Measurements from ENCODE around the gene IRF3.
A peak's percentile ranks its signal among the peaks of the same experiment; 100 is the strongest.

Gene IRF3

DNA sequence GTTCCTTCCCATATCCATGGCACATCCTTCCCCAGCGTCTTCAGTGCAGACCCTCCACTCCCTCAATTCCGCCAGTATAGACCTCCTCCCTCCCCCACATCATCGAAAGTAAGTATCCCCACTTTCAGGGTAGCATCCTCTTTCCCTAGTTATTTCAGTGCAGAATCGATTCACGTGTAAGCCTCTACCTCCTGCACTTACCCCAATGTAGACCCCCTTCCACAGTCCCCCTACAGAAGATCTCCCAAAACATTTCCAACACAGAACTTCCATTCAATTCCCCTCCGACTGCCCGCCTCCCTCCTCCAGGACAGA, 664 bp downstream of the IRF3 start:
- no peak overlapping the region for H3K27ac ChIP-seq (ENCODE audit: low read length)
- H3K4me3 ChIP-seq (ENCODE audit: low read length) = peak overlapping the region; percentile 92
- no peak for DNase-seq (ENCODE audit: low read depth, low spot score)
- no CpG with 5 or more reads among the region's 7 CpGs for WGBS (ENCODE audit: insufficient coverage, insufficient read length)
- no peaks in the 10 kb centered on the region for H3K4me1 ChIP-seq (ENCODE audit: control insufficient read depth, insufficient read depth, low read length)
- H3K9me3 ChIP-seq (ENCODE audit: control insufficient read depth, insufficient read depth, low read length) = no peaks in the 10 kb centered on the region
- no peaks in the 10 kb centered on the region for H3K27me3 ChIP-seq (ENCODE audit: control insufficient read depth, insufficient read depth, low read length)
- H3K36me3 ChIP-seq (ENCODE audit: control insufficient read depth, insufficient read depth, low read length) = peaks cover 34% of the 10 kb centered on the region

DNA sequence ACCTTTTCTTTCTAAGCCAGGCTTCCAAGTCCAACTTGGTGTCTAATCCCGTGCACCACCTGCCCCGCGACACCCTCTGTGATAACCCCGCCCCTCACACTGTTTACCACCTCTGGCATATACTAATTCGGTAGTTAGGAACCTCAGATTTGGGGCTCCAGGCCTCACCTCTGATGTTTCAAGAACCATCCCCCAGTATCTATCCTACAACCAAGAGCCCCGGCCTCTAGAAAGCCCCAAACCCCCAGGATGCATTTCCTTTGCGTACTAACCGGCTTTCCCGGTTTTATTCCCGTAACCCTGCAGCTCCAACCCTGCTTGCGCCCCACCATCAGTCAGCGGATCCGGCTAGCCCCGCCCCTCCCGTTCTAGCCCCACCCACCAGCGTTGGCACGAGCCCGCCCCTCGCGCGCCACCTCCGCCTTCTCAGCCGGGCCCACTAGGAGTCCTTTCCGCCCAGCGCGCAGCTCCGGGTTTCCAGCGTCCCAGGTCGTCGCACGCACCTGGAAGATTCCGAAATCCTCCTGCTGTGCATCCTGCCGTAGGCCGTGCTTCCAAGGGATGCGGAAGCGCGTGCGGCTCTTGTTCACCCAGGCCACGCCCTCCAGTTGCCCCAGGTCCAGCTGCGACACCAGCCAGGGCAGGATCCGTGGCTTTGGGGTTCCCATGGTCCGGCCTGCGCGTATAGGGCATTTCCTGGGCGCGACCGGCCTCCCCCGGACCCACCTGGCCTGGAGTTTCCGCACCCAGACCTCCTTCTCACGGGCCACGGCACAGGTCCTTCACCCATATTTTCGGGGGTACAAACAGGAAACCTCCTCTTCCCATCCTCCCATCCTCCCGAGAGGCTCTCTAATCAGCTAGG, 1.3 kb downstream of the IRF3 start:
- peaks cover 37% of the 10 kb centered on the region for H3K36me3 ChIP-seq (ENCODE audit: control insufficient read depth, insufficient read depth, low read length)
- no CpG with 5 or more reads among the region's 53 CpGs for WGBS (ENCODE audit: insufficient coverage, insufficient read length)

DNA sequence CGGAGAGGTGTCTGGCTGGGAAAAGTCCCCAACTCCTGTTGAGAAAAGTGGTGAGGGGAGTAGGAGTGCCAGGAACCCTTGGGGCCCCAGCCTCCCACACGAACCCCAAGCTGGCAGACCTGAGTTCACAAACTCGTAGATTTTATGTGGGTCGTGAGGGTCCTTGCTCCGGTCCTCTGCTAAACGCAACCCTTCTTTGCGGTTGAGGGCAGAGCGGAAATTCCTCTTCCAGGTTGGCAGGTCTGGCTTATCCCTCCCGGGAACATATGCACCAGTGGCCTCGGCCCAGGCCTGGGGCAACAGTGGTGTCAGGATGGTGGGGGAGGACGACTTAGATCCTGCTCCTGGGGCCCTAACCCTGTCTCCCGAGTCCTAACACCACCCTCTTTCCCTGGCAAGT, 2.4 kb downstream of the IRF3 start:
- peaks cover 42% of the 10 kb centered on the region for H3K36me3 ChIP-seq (ENCODE audit: control insufficient read depth, insufficient read depth, low read length)
- no CpG with 5 or more reads among the region's 12 CpGs for WGBS (ENCODE audit: insufficient coverage, insufficient read length)
- DNase-seq (ENCODE audit: low read depth, low spot score) = no peak
- no peak overlapping the region for H3K27ac ChIP-seq (ENCODE audit: low read length)
- H3K27me3 ChIP-seq (ENCODE audit: control insufficient read depth, insufficient read depth, low read length) = no peaks in the 10 kb centered on the region
- H3K4me1 ChIP-seq (ENCODE audit: control insufficient read depth, insufficient read depth, low read length) = no peaks in the 10 kb centered on the region
- no peaks in the 10 kb centered on the region for H3K9me3 ChIP-seq (ENCODE audit: control insufficient read depth, insufficient read depth, low read length)
- no peak overlapping the region for H3K4me3 ChIP-seq (ENCODE audit: low read length)

More for the DNA sequence above, 1.3 kb downstream of the IRF3 start:
- DNase-seq (ENCODE audit: low read depth, low spot score) = no peak
- Histone ChIP-seq H3K4me1 (ENCODE audit: control insufficient read depth, insufficient read depth, low read length) (no peaks in the 10 kb centered on the region), H3K27ac (ENCODE audit: low read length) (no peak overlapping the region), H3K27me3 (ENCODE audit: control insufficient read depth, insufficient read depth, low read length) (no peaks in the 10 kb centered on the region), H3K4me3 (ENCODE audit: low read length) (peak overlapping the region; percentile 92; the same call in 1 of the 2 replicates), H3K9me3 (ENCODE audit: control insufficient read depth, insufficient read depth, low read length) (no peaks in the 10 kb centered on the region)

DNA sequence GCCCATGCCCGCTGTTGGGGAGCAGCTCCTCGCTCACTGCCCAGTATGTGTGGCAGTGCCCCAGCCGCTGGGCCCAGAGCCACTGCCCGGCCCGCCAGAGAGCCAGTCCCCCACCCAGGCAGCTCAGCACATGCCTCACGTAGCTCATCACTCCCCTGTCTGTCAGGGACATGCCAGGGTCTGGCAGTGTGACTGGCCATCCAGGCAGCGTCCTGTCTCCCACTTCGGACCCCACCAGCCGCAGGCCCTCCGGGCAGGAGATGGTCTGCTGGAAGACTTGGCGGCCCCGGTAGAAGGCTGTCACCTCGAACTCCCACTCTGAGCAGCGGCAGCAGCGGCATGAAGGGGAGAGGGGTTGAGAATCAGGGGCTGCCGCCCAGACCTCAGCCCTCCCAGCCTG, 3.6 kb downstream of the IRF3 start:
- WGBS (ENCODE audit: insufficient coverage, insufficient read length) = no CpG with 5 or more reads among the region's 16 CpGs
- no peak overlapping the region for H3K4me3 ChIP-seq (ENCODE audit: low read length)
- H3K36me3 ChIP-seq (ENCODE audit: control insufficient read depth, insufficient read depth, low read length) = peaks cover 49% of the 10 kb centered on the region
- DNase-seq (ENCODE audit: low read depth, low spot score) = no peak
- H3K27ac ChIP-seq (ENCODE audit: low read length) = no peak overlapping the region
- no peaks in the 10 kb centered on the region for H3K27me3 ChIP-seq (ENCODE audit: control insufficient read depth, insufficient read depth, low read length)
- no peaks in the 10 kb centered on the region for H3K4me1 ChIP-seq (ENCODE audit: control insufficient read depth, insufficient read depth, low read length)
- no peaks in the 10 kb centered on the region for H3K9me3 ChIP-seq (ENCODE audit: control insufficient read depth, insufficient read depth, low read length)

DNA sequence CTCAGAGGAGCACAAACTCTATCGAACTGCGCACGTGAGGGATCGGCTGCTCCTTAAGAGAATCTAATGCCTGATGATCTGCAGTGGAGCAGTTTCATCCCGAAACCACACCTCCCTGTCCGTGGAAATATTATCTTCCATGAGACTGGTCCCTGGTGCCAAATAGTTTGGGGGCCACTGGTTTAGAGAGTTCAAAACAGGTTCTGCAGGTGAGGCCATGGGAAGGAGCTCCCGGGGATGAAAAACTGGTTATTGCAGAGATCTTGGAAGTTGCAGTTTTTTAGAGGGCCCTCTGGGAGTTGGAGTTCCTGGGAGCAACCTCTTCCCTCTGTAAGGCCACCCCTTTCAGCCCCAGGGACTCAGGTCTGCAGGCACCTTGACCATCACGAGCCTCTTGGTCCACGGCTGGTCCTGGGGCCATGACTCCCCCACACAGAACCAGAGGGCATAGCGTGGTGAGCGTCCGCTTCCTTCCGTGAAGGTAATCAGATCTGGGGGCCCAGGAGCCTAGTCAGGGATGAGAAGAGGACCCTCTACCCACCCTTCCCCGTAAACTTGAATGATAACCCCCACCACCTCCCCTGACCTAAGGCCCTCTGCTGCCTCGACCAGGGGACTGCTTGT, 5.2 kb downstream of the IRF3 start:
- Histone ChIP-seq H3K4me1 (ENCODE audit: control insufficient read depth, insufficient read depth, low read length) (no peaks in the 10 kb centered on the region; the same call in 1 of the 2 replicates), H3K27ac (ENCODE audit: low read length) (no peak overlapping the region), H3K36me3 (ENCODE audit: control insufficient read depth, insufficient read depth, low read length) (peaks cover 54% of the 10 kb centered on the region), H3K4me3 (ENCODE audit: low read length) (no peak overlapping the region), H3K9me3 (ENCODE audit: control insufficient read depth, insufficient read depth, low read length) (no peaks in the 10 kb centered on the region), H3K27me3 (ENCODE audit: control insufficient read depth, insufficient read depth, low read length) (no peaks in the 10 kb centered on the region)
- WGBS (ENCODE audit: insufficient coverage, insufficient read length) = no CpG with 5 or more reads among the region's 15 CpGs
- no peak for DNase-seq (ENCODE audit: low read depth, low spot score)

DNA sequence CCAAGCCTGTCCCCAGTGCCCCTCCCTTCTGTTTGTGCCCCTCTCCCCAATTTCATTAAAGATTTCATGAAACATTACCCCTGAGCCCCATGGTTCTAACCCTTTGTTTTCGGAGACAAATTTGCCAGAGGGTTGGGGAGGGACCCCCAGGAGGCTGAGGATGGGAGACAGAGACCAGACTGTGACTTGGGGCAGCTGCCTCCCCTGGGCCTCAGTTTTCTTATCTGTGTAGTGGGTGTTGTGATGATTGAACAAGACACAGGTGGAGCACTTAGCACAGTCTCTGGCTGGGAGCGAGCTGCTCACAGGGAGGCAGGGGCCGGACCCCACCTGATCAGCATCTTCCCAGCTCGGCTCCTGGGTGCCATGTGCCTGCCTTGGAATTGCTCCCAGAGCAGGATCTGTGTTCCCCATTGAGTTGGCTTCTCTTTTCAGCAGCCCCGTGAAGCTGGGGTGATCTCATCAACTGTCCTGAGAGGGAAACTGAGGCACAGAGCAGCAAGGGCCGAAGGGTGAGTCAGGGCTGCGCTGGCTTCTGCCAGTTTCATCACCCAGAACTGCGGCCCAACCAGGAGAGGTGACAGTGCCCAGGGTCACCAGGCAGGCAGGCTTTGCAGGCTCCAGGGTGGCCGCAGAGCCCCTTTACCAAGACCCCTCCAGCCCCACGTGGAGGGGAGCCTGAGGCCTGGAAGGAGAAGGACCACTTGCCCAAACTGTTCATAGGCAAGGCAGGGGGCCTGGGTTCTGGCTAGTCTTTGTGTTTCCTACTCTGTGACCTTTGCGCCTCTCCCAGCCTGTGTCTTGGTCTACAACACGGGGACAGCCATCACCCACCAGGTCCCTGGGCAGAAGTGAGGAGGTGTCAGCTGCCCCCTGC, 6.9 kb downstream of the IRF3 start:
- WGBS (ENCODE audit: insufficient coverage, insufficient read length) = no CpG with 5 or more reads among the region's 12 CpGs
- Histone ChIP-seq H3K27me3 (ENCODE audit: control insufficient read depth, insufficient read depth, low read length) (no peaks in the 10 kb centered on the region), H3K36me3 (ENCODE audit: control insufficient read depth, insufficient read depth, low read length) (peaks cover 57% of the 10 kb centered on the region), H3K9me3 (ENCODE audit: control insufficient read depth, insufficient read depth, low read length) (no peaks in the 10 kb centered on the region), H3K27ac (ENCODE audit: low read length) (no peak overlapping the region), H3K4me3 (ENCODE audit: low read length) (no peak overlapping the region), H3K4me1 (ENCODE audit: control insufficient read depth, insufficient read depth, low read length) (no peaks in the 10 kb centered on the region; the same call in 1 of the 2 replicates)
- no peak for DNase-seq (ENCODE audit: low read depth, low spot score)

DNA sequence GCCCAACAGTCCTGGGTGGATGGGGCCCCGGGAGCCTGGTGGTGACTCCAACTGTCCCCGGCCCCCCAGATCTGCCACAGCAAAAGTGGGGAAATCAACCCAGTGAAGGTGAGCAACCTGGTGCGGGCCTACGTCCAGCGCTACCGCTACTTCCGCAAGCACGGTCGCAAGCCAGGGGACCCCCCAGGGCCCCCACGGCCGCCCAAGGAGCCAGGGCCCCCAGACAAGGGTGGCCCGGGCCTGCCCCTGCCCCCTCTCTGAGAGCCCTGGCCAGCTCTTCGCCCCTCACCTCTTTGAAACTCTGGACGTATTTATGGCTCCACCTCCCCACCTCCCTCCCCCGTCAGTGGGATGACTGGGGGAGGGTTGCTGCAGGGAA, 7.5 kb downstream of the IRF3 start:
- H3K4me1 ChIP-seq (ENCODE audit: control insufficient read depth, insufficient read depth, low read length) = no peaks in the 10 kb centered on the region; the same call in 1 of the 2 replicates
- H3K4me3 ChIP-seq (ENCODE audit: low read length) = no peak overlapping the region
- H3K27me3 ChIP-seq (ENCODE audit: control insufficient read depth, insufficient read depth, low read length) = no peaks in the 10 kb centered on the region
- no peak for DNase-seq (ENCODE audit: low read depth, low spot score)
- H3K27ac ChIP-seq (ENCODE audit: low read length) = no peak overlapping the region
- peaks cover 59% of the 10 kb centered on the region for H3K36me3 ChIP-seq (ENCODE audit: control insufficient read depth, insufficient read depth, low read length)
- WGBS (ENCODE audit: insufficient coverage, insufficient read length) = no CpG with 5 or more reads among the region's 15 CpGs
- no peaks in the 10 kb centered on the region for H3K9me3 ChIP-seq (ENCODE audit: control insufficient read depth, insufficient read depth, low read length)

DNA sequence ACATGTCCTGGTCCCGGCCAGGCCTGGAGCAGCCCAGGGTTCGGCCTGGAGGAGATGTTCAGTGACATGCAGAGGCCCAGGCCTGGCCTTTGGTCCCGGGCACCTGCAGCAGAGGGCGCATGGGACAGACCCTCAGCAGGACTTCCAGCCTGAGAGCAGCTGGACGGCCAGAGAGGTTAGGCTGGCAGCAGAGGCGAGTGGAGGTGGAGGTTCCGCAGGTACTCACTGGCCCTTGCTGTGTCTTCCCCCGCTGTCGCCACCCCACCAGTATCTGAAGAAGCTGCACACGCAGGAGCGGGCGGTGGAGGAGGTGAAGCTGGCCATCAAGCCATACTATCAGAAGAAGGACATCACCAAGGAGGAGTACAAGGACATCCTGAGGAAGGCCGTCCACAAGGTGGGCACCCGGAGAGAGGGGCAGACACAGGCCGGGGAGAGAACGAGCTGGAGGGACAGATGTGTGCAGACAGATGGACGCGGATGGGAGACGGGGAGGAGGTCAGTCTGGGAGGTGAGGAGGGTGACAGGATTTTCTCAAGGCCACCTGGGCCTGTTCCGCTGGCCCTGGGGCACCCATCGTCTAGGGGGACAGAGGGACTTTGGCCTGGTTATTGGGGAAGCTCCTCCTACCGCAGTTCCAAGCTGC, 8.0 kb downstream of the IRF3 start:
- no peak overlapping the region for H3K27ac ChIP-seq (ENCODE audit: low read length)
- WGBS (ENCODE audit: insufficient coverage, insufficient read length) = no CpG with 5 or more reads among the region's 22 CpGs
- H3K4me3 ChIP-seq (ENCODE audit: low read length) = no peak overlapping the region
- H3K9me3 ChIP-seq (ENCODE audit: control insufficient read depth, insufficient read depth, low read length) = no peaks in the 10 kb centered on the region
- H3K4me1 ChIP-seq (ENCODE audit: control insufficient read depth, insufficient read depth, low read length) = no peaks in the 10 kb centered on the region; the same call in 1 of the 2 replicates
- peaks cover 57% of the 10 kb centered on the region for H3K36me3 ChIP-seq (ENCODE audit: control insufficient read depth, insufficient read depth, low read length)
- no peak for DNase-seq (ENCODE audit: low read depth, low spot score)
- no peaks in the 10 kb centered on the region for H3K27me3 ChIP-seq (ENCODE audit: control insufficient read depth, insufficient read depth, low read length)

DNA sequence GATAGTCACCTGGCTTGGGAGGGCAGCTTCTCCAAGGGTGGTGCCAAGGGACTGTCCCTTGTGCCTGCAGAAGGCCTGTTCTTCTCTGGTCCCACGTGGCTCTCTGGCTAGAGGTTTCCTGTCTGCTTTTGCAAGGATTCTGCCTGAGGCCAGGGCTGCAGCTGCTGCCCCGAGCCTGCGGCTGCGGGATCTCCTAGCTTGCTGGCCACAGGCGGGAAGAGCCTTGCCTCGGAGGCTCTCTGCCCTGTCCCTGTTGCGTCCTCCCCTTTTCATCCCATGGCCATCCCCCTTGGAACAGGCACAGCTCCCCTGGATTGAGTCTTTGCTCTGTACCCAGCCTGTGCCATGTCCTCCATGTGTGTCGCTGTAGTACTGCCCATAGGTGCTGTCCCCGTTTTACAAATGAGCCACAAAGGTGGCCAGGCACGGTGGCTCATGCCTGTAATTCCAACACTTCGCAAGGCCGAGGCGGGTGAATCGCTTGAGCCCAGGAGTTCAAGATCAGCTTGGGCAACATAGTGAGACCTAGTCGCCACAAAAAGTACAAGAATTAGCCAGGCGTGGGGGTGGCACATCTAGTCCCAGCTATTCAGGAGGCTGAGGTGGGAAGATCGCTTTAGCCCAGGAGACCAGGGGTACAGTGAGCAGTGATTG, 9.1 kb downstream of the IRF3 start:
- H3K4me1 ChIP-seq (ENCODE audit: control insufficient read depth, insufficient read depth, low read length) = no peaks in the 10 kb centered on the region; the same call in 1 of the 2 replicates
- no peaks in the 10 kb centered on the region for H3K9me3 ChIP-seq (ENCODE audit: control insufficient read depth, insufficient read depth, low read length)
- peaks cover 55% of the 10 kb centered on the region for H3K36me3 ChIP-seq (ENCODE audit: control insufficient read depth, insufficient read depth, low read length)
- H3K27me3 ChIP-seq (ENCODE audit: control insufficient read depth, insufficient read depth, low read length) = no peaks in the 10 kb centered on the region
- no peak overlapping the region for H3K4me3 ChIP-seq (ENCODE audit: low read length)
- no CpG with 5 or more reads among the region's 17 CpGs for WGBS (ENCODE audit: insufficient coverage, insufficient read length)
- no peak overlapping the region for H3K27ac ChIP-seq (ENCODE audit: low read length)
- DNase-seq (ENCODE audit: low read depth, low spot score) = no peak

Data from iPS DF 6.9 (cell line).